ENCODE measurements around the gene LSMEM2. TPM values are rescaled to one million over a fixed set of nuclear protein-coding genes. Genes with fewer than 3 reads are reported as not detected.

Gene LSMEM2
- total and polyA plus RNA-seq, 3 experiments from 2014 or later, result not detected

DNA sequence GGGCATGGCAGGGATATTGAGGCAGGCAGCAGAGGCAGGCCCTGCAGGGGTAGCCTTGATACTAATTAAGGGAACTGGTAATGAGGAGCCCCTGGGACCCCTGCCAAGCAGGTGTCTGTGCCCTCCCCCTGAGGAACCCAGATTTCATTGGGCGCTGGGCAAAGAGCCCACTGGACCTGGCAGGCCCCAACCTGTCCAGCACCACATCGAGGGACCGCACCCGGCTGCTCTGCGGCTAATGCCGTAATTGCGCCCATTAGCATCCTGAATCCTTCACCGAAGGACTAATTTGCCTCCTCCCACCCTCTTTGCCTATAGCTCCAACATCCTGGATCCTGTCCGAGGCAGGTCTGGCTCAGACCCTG, 23.7 kb upstream of the LSMEM2 start:
- Mint-ChIP-seq H3K36me3 (peaks cover 4 to 82% (median 5%) of the 10 kb centered on the region in 3 donors), H3K4me1 (peaks cover 10 to 32% (median 16%) of the 10 kb centered on the region in 3 donors), H3K27ac (peak overlapping the region in 2 of 8 donors; percentile 4 to 83), H3K4me3 (no peak overlapping the region), H3K9me3 (no peaks in the 10 kb centered on the region), H3K27me3 (peaks cover 0 to 2% of the 10 kb centered on the region in 2 donors)
- DNase-seq, result no peak
- H3K27me3 ChIP-seq (ENCODE audit: insufficient read depth, low read length, poor library complexity, severe bottlenecking), result no peaks in the 10 kb centered on the region
- H3K36me3 ChIP-seq (ENCODE audit: insufficient read depth, low read length), result peaks cover 55% of the 10 kb centered on the region
- no peak overlapping the region for H3K4me3 ChIP-seq (ENCODE audit: low read length)
- POLR2A ChIA-PET, result no interaction called here
- H3K9me3 ChIP-seq (ENCODE audit: low read length), result no peaks in the 10 kb centered on the region
- no peak overlapping the region for H3K27ac ChIP-seq (ENCODE audit: low read depth, low read length)
- CTCF ChIA-PET, result interaction anchor here (0.7 to 8.3 kb wide), 4 partner anchors 7 to 37 kb away, joined by 3 to 101 read pairs (median 5); no protein-coding TSS in a partner anchor
- peaks cover 29% of the 10 kb centered on the region for H3K4me1 ChIP-seq (ENCODE audit: insufficient read depth, low read length)

- Histone ChIP-seq H3K9me3 (ENCODE audit: low read length) (no peaks in the 10 kb centered on the region), H3K27ac (ENCODE audit: low read depth, low read length) (no peak overlapping the region), H3K27me3 (ENCODE audit: insufficient read depth, low read length, poor library complexity, severe bottlenecking) (no peaks in the 10 kb centered on the region), H3K4me3 (ENCODE audit: low read length) (no peak overlapping the region), H3K4me1 (ENCODE audit: insufficient read depth, low read length) (peaks cover 12% of the 10 kb centered on the region), H3K36me3 (ENCODE audit: insufficient read depth, low read length) (peaks cover 45% of the 10 kb centered on the region)
- POLR2A ChIA-PET, result no interaction called here
- CTCF ChIA-PET, result interaction anchor here (0.9 to 8.3 kb wide), 7 partner anchors 9 to 62 kb away, joined by 3 to 101 read pairs (median 7); partner anchors contain the start of gene GNAI2
- Mint-ChIP-seq H3K27ac (peak overlapping the region in 3 of 8 donors; percentile 15 to 84 (median 50)), H3K9me3 (no peaks in the 10 kb centered on the region), H3K36me3 (peaks cover 4 to 66% (median 5%) of the 10 kb centered on the region in 3 donors), H3K4me3 (no peak overlapping the region), H3K4me1 (peaks cover 0 to 21% (median 12%) of the 10 kb centered on the region in 3 donors), H3K27me3 (peaks cover 0 to 2% of the 10 kb centered on the region in 2 donors)
- DNase-seq, result no peak
Measured at GRCh38 chr3:50256978-50257890, 21.7 kb upstream of the LSMEM2 start.

DNA sequence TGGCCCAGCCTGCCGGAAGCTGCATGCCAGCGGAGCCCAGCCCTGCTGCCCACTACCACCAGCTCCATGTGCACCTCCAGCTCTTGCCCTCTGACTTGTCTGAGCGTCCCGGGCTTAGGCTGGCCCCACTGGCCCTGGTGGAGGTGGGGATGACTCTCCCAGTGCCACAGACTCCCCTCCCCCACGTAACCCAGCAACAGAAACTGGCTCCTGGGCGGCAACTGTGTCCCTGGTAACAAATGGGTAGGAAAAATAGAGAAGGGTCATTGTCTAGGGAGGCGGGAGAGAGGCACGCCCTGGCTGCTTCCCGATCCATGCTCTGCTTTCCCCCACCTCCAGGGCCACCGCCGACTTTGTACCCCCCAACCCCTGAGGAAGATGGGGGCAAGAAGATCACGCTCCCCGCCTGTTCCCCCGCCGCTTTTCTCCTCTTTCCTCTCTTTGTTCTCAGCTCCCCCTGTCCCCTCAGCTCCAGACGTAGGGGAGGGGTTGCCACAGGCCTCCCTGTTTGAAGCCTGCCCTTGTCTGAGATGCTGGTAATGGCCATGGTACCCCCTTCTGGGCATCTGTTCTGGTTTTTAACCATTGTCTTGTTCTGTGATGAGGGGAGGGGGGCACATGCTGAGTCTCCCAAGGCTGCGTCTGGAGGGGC, 20.7 kb upstream of the LSMEM2 start:
- POLR2A ChIA-PET, result interaction anchor here (0.6 to 2.4 kb wide), 4 partner anchors 17 to 92 kb away, joined by 3 to 11 read pairs (median 8); partner anchors contain the start of genes GNAI2 and NPRL2
- peak overlapping the region in 1 of 7 donors; percentile 70 for H3K4me3 Mint-ChIP-seq
- H3K4me1 Mint-ChIP-seq, result peaks cover 0 to 21% (median 12%) of the 10 kb centered on the region in 3 donors
- H3K4me3 ChIP-seq (ENCODE audit: low read length), result no peak overlapping the region
- H3K36me3 ChIP-seq (ENCODE audit: insufficient read depth, low read length), result peaks cover 36% of the 10 kb centered on the region
- no peaks in the 10 kb centered on the region for H3K9me3 Mint-ChIP-seq
- H3K36me3 Mint-ChIP-seq, result peaks cover 4 to 59% (median 5%) of the 10 kb centered on the region in 3 donors
- H3K9me3 ChIP-seq (ENCODE audit: low read length), result no peaks in the 10 kb centered on the region
- H3K27ac Mint-ChIP-seq, result no peak overlapping the region
- H3K4me1 ChIP-seq (ENCODE audit: insufficient read depth, low read length), result peaks cover 5% of the 10 kb centered on the region
- CTCF ChIA-PET, result interaction anchor here (1.1 to 8.3 kb wide), 7 partner anchors 10 to 69 kb away, joined by 3 to 101 read pairs (median 7); partner anchors contain the start of gene GNAI2
- no peak for DNase-seq
- no peak overlapping the region for H3K27ac ChIP-seq (ENCODE audit: low read depth, low read length)
- no peaks in the 10 kb centered on the region for H3K27me3 ChIP-seq (ENCODE audit: insufficient read depth, low read length, poor library complexity, severe bottlenecking)
- peaks cover 0 to 2% of the 10 kb centered on the region in 2 donors for H3K27me3 Mint-ChIP-seq

- peaks cover 0 to 2% of the 10 kb centered on the region in 2 donors for H3K27me3 Mint-ChIP-seq
- POLR2A ChIA-PET, result interaction anchor here (0.6 to 2.4 kb wide), 5 partner anchors 12 to 91 kb away, joined by 3 to 13 read pairs (median 11); partner anchors contain the start of genes GNAI2 and NPRL2
- no peak overlapping the region for H3K4me3 ChIP-seq (ENCODE audit: low read length)
- H3K27me3 ChIP-seq (ENCODE audit: insufficient read depth, low read length, poor library complexity, severe bottlenecking), result no peaks in the 10 kb centered on the region
- no peaks in the 10 kb centered on the region for H3K9me3 ChIP-seq (ENCODE audit: low read length)
- no peak for DNase-seq
- H3K36me3 Mint-ChIP-seq, result peaks cover 3 to 51% (median 4%) of the 10 kb centered on the region in 3 donors
- H3K36me3 ChIP-seq (ENCODE audit: insufficient read depth, low read length), result peaks cover 29% of the 10 kb centered on the region
- no peak overlapping the region for H3K4me3 Mint-ChIP-seq
- peak overlapping the region in 3 of 8 donors; percentile 6 to 36 (median 12) for H3K27ac Mint-ChIP-seq
- H3K27ac ChIP-seq (ENCODE audit: low read depth, low read length), result no peak overlapping the region
- no peaks in the 10 kb centered on the region for H3K9me3 Mint-ChIP-seq
- CTCF ChIA-PET, result interaction anchor here (0.8 to 8.3 kb wide), 17 partner anchors 9 to 68 kb away, joined by 3 to 101 read pairs (median 4); partner anchors contain the start of gene IFRD2
- H3K4me1 Mint-ChIP-seq, result peaks cover 0 to 13% (median 8%) of the 10 kb centered on the region in 3 donors
- peaks cover 5% of the 10 kb centered on the region for H3K4me1 ChIP-seq (ENCODE audit: insufficient read depth, low read length)
Measured at GRCh38 chr3:50258979-50259378, 19.9 kb upstream of the LSMEM2 start.

GRCh38 chr3:50259432-50260026, 19.4 kb upstream of the LSMEM2 start:
- POLR2A ChIA-PET, result interaction anchor here (1.9 to 2.4 kb wide), 2 partner anchors 13 to 24 kb away, joined by 11 to 13 read pairs; partner anchors contain the start of gene GNAI2
- no peaks in the 10 kb centered on the region for H3K27me3 Mint-ChIP-seq
- no peak overlapping the region for H3K4me3 ChIP-seq (ENCODE audit: low read length)
- H3K36me3 Mint-ChIP-seq, result peaks cover 3 to 45% (median 4%) of the 10 kb centered on the region in 3 donors
- no peaks in the 10 kb centered on the region for H3K27me3 ChIP-seq (ENCODE audit: insufficient read depth, low read length, poor library complexity, severe bottlenecking)
- no peaks in the 10 kb centered on the region for H3K9me3 Mint-ChIP-seq
- CTCF ChIA-PET, result interaction anchor here (0.8 to 8.3 kb wide), 27 partner anchors 8 to 139 kb away, joined by 3 to 101 read pairs (median 4); partner anchors contain the start of genes GNAI2, GNAT1 and IFRD2
- no peak for DNase-seq
- H3K36me3 ChIP-seq (ENCODE audit: insufficient read depth, low read length), result peaks cover 24% of the 10 kb centered on the region
- no peaks in the 10 kb centered on the region for H3K9me3 ChIP-seq (ENCODE audit: low read length)
- H3K4me1 Mint-ChIP-seq, result peaks cover 0 to 13% (median 8%) of the 10 kb centered on the region in 3 donors
- no peak overlapping the region for H3K27ac ChIP-seq (ENCODE audit: low read depth, low read length)
- H3K4me3 Mint-ChIP-seq, result peak overlapping the region in 6 of 7 donors; percentile 50 to 82 (median 70)
- H3K27ac Mint-ChIP-seq, result peak overlapping the region; percentile 33 to 98 (median 60)
- H3K4me1 ChIP-seq (ENCODE audit: insufficient read depth, low read length), result peaks cover 5% of the 10 kb centered on the region

DNA sequence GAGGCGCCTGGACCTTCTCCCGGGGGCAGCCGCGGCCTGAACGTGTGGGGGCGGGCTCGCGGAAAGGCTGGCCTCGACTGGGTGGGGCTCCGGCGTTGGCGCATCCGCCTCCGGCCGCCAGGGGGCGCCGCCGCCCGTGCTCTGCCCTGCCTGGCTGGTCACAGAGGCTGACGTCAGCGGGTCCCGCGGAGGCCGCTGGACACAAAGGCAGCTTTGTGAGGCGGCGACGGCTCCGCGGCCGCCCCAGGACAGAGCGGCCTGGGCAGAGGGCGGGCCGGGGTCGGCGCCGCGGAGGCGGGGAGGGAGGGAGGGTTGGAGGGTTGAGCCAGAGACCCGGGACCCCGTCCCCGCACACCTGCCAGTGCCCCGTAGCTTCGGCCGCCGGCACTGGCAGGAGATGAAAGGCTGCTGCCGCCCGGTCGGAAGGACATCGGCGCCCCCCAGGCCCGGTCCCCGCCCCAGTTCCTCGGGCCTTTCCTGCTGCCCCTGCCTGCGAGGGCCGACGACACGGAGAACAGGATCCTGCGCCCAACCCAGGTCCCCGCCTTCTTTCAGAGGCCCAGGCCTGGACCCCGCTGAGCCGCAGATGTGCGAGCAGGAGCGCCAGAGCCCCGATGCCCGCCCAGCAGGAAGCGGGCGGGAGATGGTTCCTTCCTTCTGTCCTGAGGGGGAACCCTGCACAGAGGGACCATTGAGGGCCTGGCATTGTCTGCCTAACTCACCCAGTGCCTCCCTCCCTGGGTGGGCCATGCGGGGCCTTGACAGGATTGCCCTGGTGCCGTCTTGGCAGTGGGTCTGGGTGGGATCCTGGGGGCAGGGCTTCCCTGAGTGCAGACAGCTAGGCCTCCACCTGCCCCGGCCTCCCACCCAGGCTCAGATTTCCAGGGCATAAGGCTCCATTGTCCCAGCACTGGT, 18.6 kb upstream of the LSMEM2 start:
- Histone ChIP-seq H3K9me3 (ENCODE audit: low read length) (no peaks in the 10 kb centered on the region), H3K27ac (ENCODE audit: low read depth, low read length) (peak overlapping the region; percentile 47), H3K4me1 (ENCODE audit: insufficient read depth, low read length) (peaks cover 5% of the 10 kb centered on the region), H3K36me3 (ENCODE audit: insufficient read depth, low read length) (peaks cover 20% of the 10 kb centered on the region), H3K4me3 (ENCODE audit: low read length) (peak overlapping the region; percentile 22), H3K27me3 (ENCODE audit: insufficient read depth, low read length, poor library complexity, severe bottlenecking) (no peaks in the 10 kb centered on the region)
- Mint-ChIP-seq H3K27me3 (no peaks in the 10 kb centered on the region), H3K9me3 (no peaks in the 10 kb centered on the region), H3K27ac (peak overlapping the region in 7 of 8 donors; percentile 3 to 98 (median 59)), H3K36me3 (peaks cover 3 to 38% (median 4%) of the 10 kb centered on the region in 3 donors), H3K4me3 (peak overlapping the region in 6 of 7 donors; percentile 50 to 86 (median 70)), H3K4me1 (peaks cover 0 to 13% (median 8%) of the 10 kb centered on the region in 3 donors)
- CTCF ChIA-PET, result interaction anchor here (0.5 to 8.3 kb wide), 29 partner anchors 8 to 1661 kb away, joined by 3 to 101 read pairs (median 4); partner anchors contain the start of genes GNAI2, GNAT1, HYAL3 and IFRD2
- peak; percentile 77 to 88 (median 80) for DNase-seq
- POLR2A ChIA-PET, result interaction anchor here (1.9 to 2.4 kb wide), 2 partner anchors 14 to 25 kb away, joined by 11 to 13 read pairs; partner anchors contain the start of gene GNAI2

Measured in CD8-positive, alpha-beta memory T cell (primary cell).